ENCODE results near the gene ERMN.

ERMN gene

GRCh38 chr2:157327621-157328500 lies 2.2 kb upstream of the ERMN start:
- peak; percentile 29 for DNase-seq (ENCODE audit: extremely low read depth, insufficient read length)
- TF ChIP-seq, protein P1, sequence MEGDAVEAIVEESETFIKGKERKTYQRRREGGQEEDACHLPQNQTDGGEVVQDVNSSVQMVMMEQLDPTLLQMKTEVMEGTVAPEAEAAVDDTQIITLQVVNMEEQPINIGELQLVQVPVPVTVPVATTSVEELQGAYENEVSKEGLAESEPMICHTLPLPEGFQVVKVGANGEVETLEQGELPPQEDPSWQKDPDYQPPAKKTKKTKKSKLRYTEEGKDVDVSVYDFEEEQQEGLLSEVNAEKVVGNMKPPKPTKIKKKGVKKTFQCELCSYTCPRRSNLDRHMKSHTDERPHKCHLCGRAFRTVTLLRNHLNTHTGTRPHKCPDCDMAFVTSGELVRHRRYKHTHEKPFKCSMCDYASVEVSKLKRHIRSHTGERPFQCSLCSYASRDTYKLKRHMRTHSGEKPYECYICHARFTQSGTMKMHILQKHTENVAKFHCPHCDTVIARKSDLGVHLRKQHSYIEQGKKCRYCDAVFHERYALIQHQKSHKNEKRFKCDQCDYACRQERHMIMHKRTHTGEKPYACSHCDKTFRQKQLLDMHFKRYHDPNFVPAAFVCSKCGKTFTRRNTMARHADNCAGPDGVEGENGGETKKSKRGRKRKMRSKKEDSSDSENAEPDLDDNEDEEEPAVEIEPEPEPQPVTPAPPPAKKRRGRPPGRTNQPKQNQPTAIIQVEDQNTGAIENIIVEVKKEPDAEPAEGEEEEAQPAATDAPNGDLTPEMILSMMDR (IDR thresholded peaks at IDR 0.05; ENCODE audit: insufficient read depth, low read length, poor library complexity, severe bottlenecking): peak; percentile 95

GRCh38 chr2:157327200-157327599 lies 1.6 kb upstream of the ERMN start:
- H3K27me3 ChIP-seq (replicated peaks; ENCODE audit: control insufficient read depth, insufficient read depth, low read length): no peaks in the 10 kb centered on the region
- TF ChIP-seq, protein P1 (IDR thresholded peaks at IDR 0.05; ENCODE audit: insufficient read depth, low read length, poor library complexity, severe bottlenecking): no peak
- no peak overlapping the region for H3K4me3 ChIP-seq (replicated peaks; ENCODE audit: low read depth, low read length)
- H3K36me3 ChIP-seq (ENCODE audit: control insufficient read depth, insufficient read depth, low read length): no peaks in the 10 kb centered on the region
- no peak for DNase-seq (ENCODE audit: extremely low read depth, insufficient read length)

More at GRCh38 chr2:157327621-157328500, 2.2 kb upstream of the ERMN start:
- no peaks in the 10 kb centered on the region for H3K36me3 ChIP-seq (ENCODE audit: control insufficient read depth, insufficient read depth, low read length)
- H3K27me3 ChIP-seq (replicated peaks; ENCODE audit: control insufficient read depth, insufficient read depth, low read length): no peaks in the 10 kb centered on the region
- H3K4me3 ChIP-seq (replicated peaks; ENCODE audit: low read depth, low read length): no peak overlapping the region

DNA sequence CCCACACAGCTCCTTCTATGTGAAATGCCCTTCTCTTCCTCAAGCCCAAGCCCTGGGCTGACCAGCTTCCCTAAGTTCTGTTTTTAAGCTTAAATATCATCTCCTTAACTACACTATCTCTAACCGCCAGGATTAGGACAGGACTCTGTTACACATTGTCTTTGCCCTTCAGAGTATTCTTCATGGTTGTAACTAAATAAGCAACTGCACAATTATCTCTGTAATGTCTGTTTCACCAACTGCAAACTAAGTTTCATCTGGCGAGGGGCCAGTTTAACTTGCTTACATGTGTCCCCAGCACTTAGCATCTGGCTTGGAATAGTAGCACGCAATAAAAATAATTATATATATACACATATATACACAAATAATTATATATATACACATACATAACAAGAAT lies 1.1 kb upstream of the ERMN start:
- TF ChIP-seq, protein P1 (IDR thresholded peaks at IDR 0.05; ENCODE audit: insufficient read depth, low read length, poor library complexity, severe bottlenecking): no peak
- no peaks in the 10 kb centered on the region for H3K36me3 ChIP-seq (ENCODE audit: control insufficient read depth, insufficient read depth, low read length)
- H3K4me3 ChIP-seq (replicated peaks; ENCODE audit: low read depth, low read length): no peak overlapping the region
- H3K27me3 ChIP-seq (replicated peaks; ENCODE audit: control insufficient read depth, insufficient read depth, low read length): no peaks in the 10 kb centered on the region
- DNase-seq (ENCODE audit: extremely low read depth, insufficient read length): no peak

GRCh38 chr2:157324331-157324843 lies 1.2 kb downstream of the ERMN start:
- no peak overlapping the region for H3K4me3 ChIP-seq (replicated peaks; ENCODE audit: low read depth, low read length)
- no peak for DNase-seq (ENCODE audit: extremely low read depth, insufficient read length)
- H3K27me3 ChIP-seq (replicated peaks; ENCODE audit: control insufficient read depth, insufficient read depth, low read length): no peaks in the 10 kb centered on the region
- H3K36me3 ChIP-seq (ENCODE audit: control insufficient read depth, insufficient read depth, low read length): no peaks in the 10 kb centered on the region
- TF ChIP-seq, protein P1 (IDR thresholded peaks at IDR 0.05; ENCODE audit: insufficient read depth, low read length, poor library complexity, severe bottlenecking): no peak

DNA sequence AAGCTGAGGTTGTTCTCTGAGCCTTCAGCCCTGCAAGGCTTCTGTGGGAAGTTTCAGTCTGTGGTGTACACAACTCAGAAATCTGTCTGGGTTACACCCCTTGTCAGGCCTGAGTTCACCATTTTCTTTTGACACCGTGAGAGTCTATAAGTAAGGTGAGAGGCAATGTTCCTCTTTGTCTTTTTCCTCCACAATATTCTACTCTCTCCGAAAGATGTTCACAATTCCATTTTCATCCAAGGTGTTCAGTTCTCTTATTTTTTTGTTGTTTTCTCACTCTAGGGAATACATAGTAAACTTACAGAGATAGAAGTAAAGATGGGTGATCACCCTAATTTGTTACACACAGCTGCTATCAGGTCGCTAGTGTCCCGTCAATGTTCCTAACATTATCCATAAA lies 3.2 kb downstream of the ERMN start:
- Histone ChIP-seq H3K4me3 (replicated peaks; ENCODE audit: low read depth, low read length) (no peak overlapping the region), H3K27me3 (replicated peaks; ENCODE audit: control insufficient read depth, insufficient read depth, low read length) (no peaks in the 10 kb centered on the region), H3K36me3 (ENCODE audit: control insufficient read depth, insufficient read depth, low read length) (no peaks in the 10 kb centered on the region)
- DNase-seq (ENCODE audit: extremely low read depth, insufficient read length): no peak
- TF ChIP-seq, protein P1 (IDR thresholded peaks at IDR 0.05; ENCODE audit: insufficient read depth, low read length, poor library complexity, severe bottlenecking): no peak

Measured in GM06990 (cell line).